ENCODE results near the gene LOXHD1.
A peak's percentile ranks its signal among the peaks of the same experiment; 100 is the strongest.

Gene LOXHD1

DNA sequence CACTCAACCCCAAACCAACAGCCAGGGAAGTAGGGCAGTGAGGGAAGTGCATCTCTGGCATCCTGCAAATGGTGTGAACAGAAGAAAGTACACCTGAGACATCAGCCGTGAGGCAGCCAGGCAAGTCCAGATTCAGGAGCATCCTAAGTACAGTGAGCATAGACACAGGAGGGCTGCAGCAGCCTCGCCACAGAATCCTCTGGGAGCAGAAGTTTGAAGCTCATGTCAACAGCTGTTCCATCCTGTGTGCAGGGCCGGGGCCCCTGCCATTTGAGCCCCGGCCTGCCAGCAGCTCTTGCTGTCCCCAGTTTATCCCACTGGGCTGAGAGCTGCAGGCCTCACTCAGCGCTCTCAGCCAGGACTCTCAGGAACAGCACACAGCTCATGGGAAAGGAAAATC, 14.5 kb downstream of the LOXHD1 start:
- TF ChIP-seq, protein P1, sequence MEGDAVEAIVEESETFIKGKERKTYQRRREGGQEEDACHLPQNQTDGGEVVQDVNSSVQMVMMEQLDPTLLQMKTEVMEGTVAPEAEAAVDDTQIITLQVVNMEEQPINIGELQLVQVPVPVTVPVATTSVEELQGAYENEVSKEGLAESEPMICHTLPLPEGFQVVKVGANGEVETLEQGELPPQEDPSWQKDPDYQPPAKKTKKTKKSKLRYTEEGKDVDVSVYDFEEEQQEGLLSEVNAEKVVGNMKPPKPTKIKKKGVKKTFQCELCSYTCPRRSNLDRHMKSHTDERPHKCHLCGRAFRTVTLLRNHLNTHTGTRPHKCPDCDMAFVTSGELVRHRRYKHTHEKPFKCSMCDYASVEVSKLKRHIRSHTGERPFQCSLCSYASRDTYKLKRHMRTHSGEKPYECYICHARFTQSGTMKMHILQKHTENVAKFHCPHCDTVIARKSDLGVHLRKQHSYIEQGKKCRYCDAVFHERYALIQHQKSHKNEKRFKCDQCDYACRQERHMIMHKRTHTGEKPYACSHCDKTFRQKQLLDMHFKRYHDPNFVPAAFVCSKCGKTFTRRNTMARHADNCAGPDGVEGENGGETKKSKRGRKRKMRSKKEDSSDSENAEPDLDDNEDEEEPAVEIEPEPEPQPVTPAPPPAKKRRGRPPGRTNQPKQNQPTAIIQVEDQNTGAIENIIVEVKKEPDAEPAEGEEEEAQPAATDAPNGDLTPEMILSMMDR (conservative IDR thresholded peaks at IDR 0.05; ENCODE audit: control insufficient read depth, insufficient read depth, low read depth, low read length): no peak
- no peak overlapping the region for H3K4me3 ChIP-seq (ENCODE audit: control insufficient read depth, low read depth, low read length)
- DNase-seq (ENCODE audit: low read depth): no peak

DNA sequence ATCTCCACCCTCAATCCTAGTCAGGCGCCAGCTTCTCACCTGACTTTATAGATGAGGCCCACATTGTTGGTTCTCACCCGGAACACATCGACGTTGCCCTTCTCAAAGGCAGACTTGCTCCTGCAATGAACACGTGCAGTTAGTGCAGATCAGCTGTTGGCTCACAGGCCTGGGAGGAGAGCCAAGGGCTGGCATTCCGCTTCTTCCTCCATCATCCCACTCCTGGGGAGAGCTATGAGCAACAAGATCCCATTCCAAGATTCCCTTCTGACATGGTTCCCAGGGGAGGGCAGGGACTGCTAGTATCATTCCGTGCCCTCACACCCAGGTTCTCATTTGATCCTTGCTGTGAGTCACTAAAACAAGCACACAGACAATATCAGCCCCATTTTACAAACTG, 15.1 kb downstream of the LOXHD1 start:
- no peak overlapping the region for H3K4me3 ChIP-seq (ENCODE audit: control insufficient read depth, low read depth, low read length)
- peak; percentile 35 for DNase-seq (ENCODE audit: low read depth)
- TF ChIP-seq, protein P1 (conservative IDR thresholded peaks at IDR 0.05; ENCODE audit: control insufficient read depth, insufficient read depth, low read depth, low read length): no peak

DNA sequence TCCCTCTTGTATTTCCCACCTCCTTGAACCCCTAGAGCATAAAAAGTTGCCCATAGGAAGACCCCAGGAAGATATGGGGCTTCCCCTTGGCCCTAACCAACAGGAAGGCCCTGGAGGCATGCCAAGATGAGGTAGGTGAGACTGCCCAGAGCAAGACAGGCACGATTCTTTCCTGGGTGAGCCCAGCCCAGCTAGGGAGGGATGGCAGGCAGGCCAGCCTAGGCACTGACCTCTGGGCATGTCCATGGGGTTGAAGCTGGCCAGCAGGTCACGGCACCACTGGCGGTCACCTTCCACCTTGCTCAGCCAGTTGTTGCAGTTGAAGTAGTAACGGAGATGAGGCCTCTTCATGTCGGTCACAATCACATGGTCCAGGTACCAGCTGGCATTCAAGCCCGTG, 17.6 kb downstream of the LOXHD1 start:
- DNase-seq (ENCODE audit: low read depth): no peak
- no peak overlapping the region for H3K4me3 ChIP-seq (ENCODE audit: control insufficient read depth, low read depth, low read length)
- TF ChIP-seq, protein P1 (conservative IDR thresholded peaks at IDR 0.05; ENCODE audit: control insufficient read depth, insufficient read depth, low read depth, low read length): no peak

DNA sequence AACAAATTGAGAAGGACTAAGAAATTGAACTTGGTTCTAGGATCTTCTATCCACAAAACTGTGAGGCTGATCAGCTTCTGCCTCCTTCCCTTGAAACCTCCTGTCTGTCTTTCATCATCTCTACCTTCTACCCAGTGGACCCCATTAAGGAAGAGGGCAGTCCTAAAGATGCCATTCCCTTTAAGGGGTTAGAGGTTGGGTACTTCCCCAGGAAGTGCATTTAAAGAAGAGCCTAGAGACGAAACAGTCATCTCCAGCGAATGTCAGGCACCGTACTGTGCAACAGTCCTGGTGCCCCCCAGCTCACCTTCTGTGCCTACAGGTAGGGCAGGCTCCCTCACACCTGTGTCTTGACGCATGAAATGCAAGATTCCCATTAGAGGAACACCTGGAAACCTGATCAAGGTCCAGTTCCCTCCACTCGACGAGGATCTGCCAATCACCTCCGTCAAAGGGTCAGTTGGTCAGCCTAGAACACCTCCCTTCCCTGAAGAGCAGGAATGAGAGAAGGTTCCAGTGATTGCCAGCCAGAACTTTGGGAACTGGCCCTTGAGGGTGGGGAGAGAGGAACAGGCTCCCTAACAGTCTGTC, 20.9 kb downstream of the LOXHD1 start:
- TF ChIP-seq, protein P1 (conservative IDR thresholded peaks at IDR 0.05; ENCODE audit: control insufficient read depth, insufficient read depth, low read depth, low read length): no peak
- DNase-seq (ENCODE audit: low read depth): no peak
- H3K4me3 ChIP-seq (ENCODE audit: control insufficient read depth, low read depth, low read length): no peak overlapping the region

DNA sequence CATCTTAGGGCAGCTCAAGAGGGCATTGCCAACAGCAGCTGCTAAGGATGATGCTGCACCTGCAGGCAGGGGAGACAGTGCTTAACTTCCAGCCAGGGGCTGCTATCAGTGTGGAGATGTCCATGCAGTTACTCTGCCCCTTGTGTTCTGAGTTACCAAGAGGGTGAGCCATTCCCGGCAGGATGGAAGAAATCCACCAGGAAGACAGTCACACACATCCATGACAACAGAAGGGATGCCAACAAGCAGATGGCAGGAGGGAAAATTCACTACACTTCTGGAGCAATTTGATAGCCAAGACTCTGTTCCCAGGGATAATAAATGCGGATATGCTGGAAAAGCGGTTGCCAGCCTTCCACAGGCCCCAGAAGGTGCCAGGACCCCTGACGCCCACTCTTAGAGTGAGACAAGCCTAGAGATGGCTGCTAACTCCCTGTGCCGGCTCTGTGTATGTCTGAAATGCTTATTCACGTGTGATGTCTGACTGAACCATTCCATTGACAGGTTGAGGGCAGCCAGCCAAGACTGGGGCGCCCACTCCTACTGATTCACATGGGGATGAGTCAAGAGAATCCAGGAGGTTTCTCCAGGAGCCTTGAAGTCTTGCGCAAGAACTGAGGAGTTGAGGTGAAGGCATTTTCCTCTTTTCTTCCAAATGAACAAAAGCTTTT, 24.5 kb downstream of the LOXHD1 start:
- TF ChIP-seq, protein P1 (conservative IDR thresholded peaks at IDR 0.05; ENCODE audit: control insufficient read depth, insufficient read depth, low read depth, low read length): no peak
- DNase-seq (ENCODE audit: low read depth): peak; percentile 88
- no peak overlapping the region for H3K4me3 ChIP-seq (ENCODE audit: control insufficient read depth, low read depth, low read length)

DNA sequence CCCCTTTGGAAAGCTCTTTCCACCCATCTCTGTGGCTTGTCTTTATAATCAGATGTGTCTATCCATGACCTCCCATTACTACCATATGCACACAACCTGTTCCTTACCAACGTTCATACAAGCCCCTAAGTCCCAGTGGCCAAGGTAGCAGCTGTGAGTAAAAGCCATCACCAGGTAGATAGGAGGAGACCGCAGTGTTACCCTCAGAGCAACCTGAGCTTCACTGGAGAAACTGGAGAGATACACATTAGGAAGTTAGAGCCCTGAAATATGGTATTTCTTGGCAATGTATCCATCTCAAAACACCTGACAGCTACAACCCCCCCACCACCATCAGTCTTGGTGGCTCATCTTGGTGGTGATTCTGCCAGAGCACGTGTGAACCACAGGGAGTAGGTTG, 26.0 kb downstream of the LOXHD1 start:
- no peak for DNase-seq (ENCODE audit: low read depth)
- TF ChIP-seq, protein P1 (conservative IDR thresholded peaks at IDR 0.05; ENCODE audit: control insufficient read depth, insufficient read depth, low read depth, low read length): no peak
- H3K4me3 ChIP-seq (ENCODE audit: control insufficient read depth, low read depth, low read length): no peak overlapping the region
